ENCODE measurements around the gene CACNA2D1. TPM values are rescaled to one million over a fixed set of nuclear protein-coding genes. Genes with fewer than 3 reads are reported as not detected.

Gene CACNA2D1
- total RNA-seq, 1 experiment from 2014 or later: 36.2 TPM

DNA sequence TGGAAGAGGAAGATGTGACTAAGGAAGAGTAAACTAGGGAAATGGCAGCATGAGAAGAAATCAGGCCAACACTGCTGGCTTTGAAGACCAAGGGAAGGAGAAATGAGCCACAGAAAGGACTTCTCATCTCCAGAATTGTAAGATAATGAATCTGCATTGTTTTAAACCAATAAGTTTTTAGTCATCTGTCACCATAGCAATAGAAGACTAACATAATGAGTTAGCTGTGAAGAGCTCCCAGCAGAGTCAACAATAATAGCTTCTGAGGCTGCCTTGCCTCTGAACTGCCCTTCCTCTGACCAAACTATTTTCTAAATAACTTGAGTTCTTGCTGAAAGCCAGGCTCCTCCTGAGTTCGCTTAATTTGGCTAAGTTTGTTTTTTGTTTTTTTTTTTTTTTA is 103.6 kb downstream of the CACNA2D1 start:
- Histone ChIP-seq H3K79me1 (ENCODE audit: insufficient read depth, low read depth, low read length, poor library complexity, severe bottlenecking) (no peaks in the 10 kb centered on the region), H3K56ac (ENCODE audit: insufficient read length, low read depth, low read length) (no peak overlapping the region), H2BK20ac (ENCODE audit: low read depth, low read length, poor library complexity, severe bottlenecking) (no peak overlapping the region), H4K20me1 (ENCODE audit: control insufficient read depth, insufficient read depth, insufficient read length) (no peaks in the 10 kb centered on the region), H4K5ac (ENCODE audit: insufficient read length, low read depth, low read length) (no peak overlapping the region), H3K27me3 (ENCODE audit: insufficient read depth, low read length) (no peaks in the 10 kb centered on the region), H3T11ph (ENCODE audit: low read length) (no peak overlapping the region), H2BK5ac (ENCODE audit: insufficient read length, low read length) (no peak overlapping the region), H3K18ac (ENCODE audit: insufficient read length, low read depth, low read length) (no peak overlapping the region), H2AFZ (ENCODE audit: low read length) (no peak overlapping the region), H3K9ac (ENCODE audit: extremely low read depth, insufficient read length, low read length) (no peak overlapping the region), H3K14ac (ENCODE audit: insufficient read depth, low read length) (no peak overlapping the region), H2BK120ac (ENCODE audit: low read depth, low read length, poor library complexity, severe bottlenecking) (no peak overlapping the region), H2BK12ac (ENCODE audit: insufficient read length, low read depth, low read length) (no peak overlapping the region), H3K9me3 (ENCODE audit: control insufficient read depth, low read depth, low read length) (no peaks in the 10 kb centered on the region), H4K8ac (replicated peaks; ENCODE audit: insufficient read length, low read depth, low read length) (no peak overlapping the region), H3K4me1 (ENCODE audit: insufficient read depth, low read length) (no peaks in the 10 kb centered on the region), H3K23ac (ENCODE audit: insufficient read length, low read depth, low read length) (no peak overlapping the region), H3K23me2 (ENCODE audit: insufficient read length, low read depth, low read length, poor library complexity, severe bottlenecking) (no peaks in the 10 kb centered on the region), H3K79me2 (ENCODE audit: insufficient read depth, low read length) (no peaks in the 10 kb centered on the region), H3K27ac (ENCODE audit: insufficient read length, low read depth, low read length) (no peak overlapping the region), H4K91ac (ENCODE audit: insufficient read length, low read depth, low read length) (no peak overlapping the region), H3K4me2 (ENCODE audit: insufficient read depth, insufficient read length, low read length) (no peak overlapping the region), H3K4ac (ENCODE audit: low read depth, low read length) (no peak overlapping the region), H2AK5ac (ENCODE audit: insufficient read length, low read length) (no peak overlapping the region), H2BK15ac (ENCODE audit: low read depth, low read length) (no peak overlapping the region)
- peaks cover 1 to 8% (median 2%) of the 10 kb centered on the region in 3 experiments; a peak in 4 of 7 replicates for H3K36me3 Mint-ChIP-seq (ENCODE audit: insufficient read depth in 1 of 3, low read depth in 3 of 3)
- TF ChIP-seq, protein P1, sequence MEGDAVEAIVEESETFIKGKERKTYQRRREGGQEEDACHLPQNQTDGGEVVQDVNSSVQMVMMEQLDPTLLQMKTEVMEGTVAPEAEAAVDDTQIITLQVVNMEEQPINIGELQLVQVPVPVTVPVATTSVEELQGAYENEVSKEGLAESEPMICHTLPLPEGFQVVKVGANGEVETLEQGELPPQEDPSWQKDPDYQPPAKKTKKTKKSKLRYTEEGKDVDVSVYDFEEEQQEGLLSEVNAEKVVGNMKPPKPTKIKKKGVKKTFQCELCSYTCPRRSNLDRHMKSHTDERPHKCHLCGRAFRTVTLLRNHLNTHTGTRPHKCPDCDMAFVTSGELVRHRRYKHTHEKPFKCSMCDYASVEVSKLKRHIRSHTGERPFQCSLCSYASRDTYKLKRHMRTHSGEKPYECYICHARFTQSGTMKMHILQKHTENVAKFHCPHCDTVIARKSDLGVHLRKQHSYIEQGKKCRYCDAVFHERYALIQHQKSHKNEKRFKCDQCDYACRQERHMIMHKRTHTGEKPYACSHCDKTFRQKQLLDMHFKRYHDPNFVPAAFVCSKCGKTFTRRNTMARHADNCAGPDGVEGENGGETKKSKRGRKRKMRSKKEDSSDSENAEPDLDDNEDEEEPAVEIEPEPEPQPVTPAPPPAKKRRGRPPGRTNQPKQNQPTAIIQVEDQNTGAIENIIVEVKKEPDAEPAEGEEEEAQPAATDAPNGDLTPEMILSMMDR (conservative IDR thresholded peaks at IDR 0.05): no peak
- DNase-seq: no peak
- H3K27ac Mint-ChIP-seq: no peak overlapping the region
- peaks cover 12 to 13% of the 10 kb centered on the region in 2 experiments for H3K4me1 Mint-ChIP-seq
- H3K4me3 Mint-ChIP-seq: no peak overlapping the region
- H3K27me3 Mint-ChIP-seq (ENCODE audit: low read depth): no peaks in the 10 kb centered on the region
- WGBS (ENCODE audit: extremely low coverage, insufficient read length, low lambda C conversion rate): no CpG with 5 or more reads among the region's 1 CpG
- no peaks in the 10 kb centered on the region for H3K9me3 Mint-ChIP-seq
